LNCaP clone FGC (cell line): ENCODE data around the gene ERCC3.
"Not testable (repeated sequence)": the region's sequence is repeated elsewhere in the genome, so short reads cannot be mapped to it uniquely, and the experiment has no call there.

ENCODE experiments used
- DNase-seq: peaks from one replicate; pipeline ENCODE4 v3.0.0-alpha.2; 2011; ENCODE audit warnings: low read depth
- H3K4me3 ChIP-seq: 2 replicates; pipeline ENCODE4 v1.5.1; 2011; ENCODE audit warnings: mild to moderate bottlenecking, low read depth, low read length, control low read depth
- CTCF ChIP-seq: IDR thresholded peaks from 2 replicates; pipeline ENCODE4 v1.5.1; 2012; ENCODE audit warnings: mild to moderate bottlenecking; ENCODE audit not compliant: control insufficient read depth, insufficient read depth; ENCODE audit errors: extremely low read depth

The ERCC3 gene

GRCh38 chr2:127226132-127226519 is 67.8 kb downstream of the ERCC3 start:
- no peak for TF ChIP-seq CTCF
- H3K4me3 ChIP-seq = no peak overlapping the region
- no peak for DNase-seq

- H3K4me3 ChIP-seq = no peak overlapping the region
- TF ChIP-seq CTCF = no peak
- no peak for DNase-seq
Observed at GRCh38 chr2:127225186-127225960, 68.6 kb downstream of the ERCC3 start.

- DNase-seq, H3K4me3 ChIP-seq: not testable (repeated sequence)
Observed at GRCh38 chr2:127224135-127224534, 69.8 kb downstream of the ERCC3 start.

- no peak for DNase-seq
- H3K4me3 ChIP-seq = no peak overlapping the region
- TF ChIP-seq CTCF = no peak
Observed at GRCh38 chr2:127220768-127221527, 73.0 kb downstream of the ERCC3 start.

GRCh38 chr2:127220102-127220767 is 73.7 kb downstream of the ERCC3 start, which contains the start of gene CYP27C1:
TSS of gene CYP27C1 (minus strand) at chr2:127220299. CDS start at chr2:127220270, 29 bp downstream.
- H3K4me3 ChIP-seq = no peak within 1 kb of the TSS
- no peak for TF ChIP-seq CTCF
- no peak for DNase-seq

GRCh38 chr2:127219171-127220070 is 74.5 kb downstream of the ERCC3 start:
- no peak overlapping the region for H3K4me3 ChIP-seq
- DNase-seq = no peak
- TF ChIP-seq CTCF = no peak

GRCh38 chr2:127218812-127219170 is 75.2 kb downstream of the ERCC3 start:
- DNase-seq = no peak
- TF ChIP-seq CTCF = no peak
- H3K4me3 ChIP-seq = no peak overlapping the region
